Loucy (cell line): ENCODE measurements around the gene WDR64.

Experiments used
- CTCF ChIP-seq: fragments of 200-600 bp; sonication (generic); conservative IDR thresholded peaks from 2 replicates; pipeline ENCODE4 v1.5.1; 2014; ENCODE audit warnings: mild to moderate bottlenecking, antibody characterized with exemption, low read length
- EZH2phosphoT487 ChIP-seq: fragments of 200-600 bp; IDR thresholded peaks from 2 replicates; pipeline ENCODE4 v1.6.1; 2018; ENCODE audit warnings: antibody characterized with exemption, mild to moderate bottlenecking, moderate library complexity, borderline replicate concordance

GRCh38 chr1:241606544-241606943 is 45.5 kb upstream of the WDR64 start:
- TF ChIP-seq CTCF (no peak), EZH2phosphoT487 (no peak)
